OCI-LY7 (cell line): Measurements from ENCODE around the gene SPTLC1.
"Not testable (repeated sequence)": the region's sequence is repeated elsewhere in the genome, so short reads cannot be mapped to it uniquely, and the experiment has no call there.

Source experiments
- EZH2phosphoT487 ChIP-seq: fragments of 200-600 bp; sonication (generic); IDR thresholded peaks from 2 replicates; pipeline ENCODE4 v1.6.1; 2018; ENCODE audit warnings: low read depth, borderline replicate concordance, mild to moderate bottlenecking, mixed run types, antibody characterized with exemption, low read length, moderate library complexity, mixed read lengths
- TF ChIP-seq, protein P1 (sequence below): fragments of 200-600 bp; sonication (generic); conservative IDR thresholded peaks from 2 replicates; pipeline ENCODE4 v1.5.1; 2014; ENCODE audit warnings: mild to moderate bottlenecking, antibody characterized with exemption, low read length, moderate library complexity, mixed read lengths

GRCh38 chr9:92138960-92139540 is 23.8 kb upstream of the SPTLC1 start:
- TF ChIP-seq, protein P1, sequence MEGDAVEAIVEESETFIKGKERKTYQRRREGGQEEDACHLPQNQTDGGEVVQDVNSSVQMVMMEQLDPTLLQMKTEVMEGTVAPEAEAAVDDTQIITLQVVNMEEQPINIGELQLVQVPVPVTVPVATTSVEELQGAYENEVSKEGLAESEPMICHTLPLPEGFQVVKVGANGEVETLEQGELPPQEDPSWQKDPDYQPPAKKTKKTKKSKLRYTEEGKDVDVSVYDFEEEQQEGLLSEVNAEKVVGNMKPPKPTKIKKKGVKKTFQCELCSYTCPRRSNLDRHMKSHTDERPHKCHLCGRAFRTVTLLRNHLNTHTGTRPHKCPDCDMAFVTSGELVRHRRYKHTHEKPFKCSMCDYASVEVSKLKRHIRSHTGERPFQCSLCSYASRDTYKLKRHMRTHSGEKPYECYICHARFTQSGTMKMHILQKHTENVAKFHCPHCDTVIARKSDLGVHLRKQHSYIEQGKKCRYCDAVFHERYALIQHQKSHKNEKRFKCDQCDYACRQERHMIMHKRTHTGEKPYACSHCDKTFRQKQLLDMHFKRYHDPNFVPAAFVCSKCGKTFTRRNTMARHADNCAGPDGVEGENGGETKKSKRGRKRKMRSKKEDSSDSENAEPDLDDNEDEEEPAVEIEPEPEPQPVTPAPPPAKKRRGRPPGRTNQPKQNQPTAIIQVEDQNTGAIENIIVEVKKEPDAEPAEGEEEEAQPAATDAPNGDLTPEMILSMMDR, result not testable (repeated sequence)
- TF ChIP-seq EZH2phosphoT487, result not testable (repeated sequence)
